ENCODE measurements around the gene SLC36A1. TPM values are rescaled to one million over a fixed set of nuclear protein-coding genes. Genes with fewer than 3 reads are reported as not detected.

Gene SLC36A1
- 8.4 and 12.7 TPM in 2 replicates for total RNA-seq (2014; rRNA removed; shearing (Covaris generic); ENCODE audit: low replicate concordance)

DNA sequence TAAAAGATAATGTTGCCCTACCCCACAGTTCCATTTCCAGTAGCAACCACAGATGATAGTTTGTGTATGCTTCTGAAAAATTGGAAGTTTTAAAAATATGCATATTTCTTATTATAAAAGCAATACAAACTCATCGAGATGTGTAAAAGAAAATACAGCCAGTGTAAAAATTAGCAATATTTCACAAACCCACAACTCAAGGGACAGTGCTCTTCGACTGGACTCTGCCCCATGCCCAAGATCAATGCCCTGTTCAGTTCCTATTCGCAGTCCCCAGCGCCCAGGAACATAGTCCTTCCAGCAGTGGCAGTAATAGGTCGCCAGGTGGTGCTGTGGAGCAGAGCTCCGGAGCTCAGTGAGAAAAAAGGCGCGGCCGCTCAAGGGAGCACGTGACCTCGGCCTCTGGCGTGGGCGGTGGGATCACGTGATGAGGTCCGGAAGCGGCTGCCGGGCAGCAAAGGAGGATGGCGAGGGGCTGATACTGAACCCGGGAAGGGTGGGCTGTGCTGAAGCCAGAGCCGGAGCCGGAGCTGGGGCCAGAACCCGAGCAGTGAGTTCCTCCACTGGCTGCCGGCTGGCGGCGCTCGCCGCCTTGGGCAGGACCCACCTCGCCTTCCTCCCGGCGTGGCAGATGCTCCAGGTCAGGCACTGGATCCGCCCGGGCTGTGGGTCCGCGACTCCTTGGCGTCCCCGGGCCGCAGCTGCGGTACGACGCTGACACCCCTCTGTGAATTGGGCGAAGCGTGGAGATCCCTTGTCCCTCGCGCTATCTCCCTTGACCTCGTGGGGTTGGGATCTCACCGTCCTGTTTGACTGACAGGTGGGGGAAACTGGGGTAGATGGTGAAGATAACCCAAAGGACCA, at the start of gene SLC36A1:
SLC36A1 (plus strand) TSS at position 430 of the 864 bp plus-strand sequence. CDS start 11,190 bp downstream, outside the sequence.
- Histone ChIP-seq H3K27me3 (ENCODE audit: low read length) (no peaks in the 10 kb centered on the region), H3K4me1 (ENCODE audit: low read length) (peaks cover 15% of the 10 kb centered on the region), H3K9me3 (ENCODE audit: low read length) (no peaks in the 10 kb centered on the region), H3K36me3 (ENCODE audit: insufficient read depth, low read length) (no peaks in the 10 kb centered on the region), H3K4me2 (ENCODE audit: low read depth, low read length, poor library complexity, severe bottlenecking) (peak within 1 kb of the TSS; percentile 90), H4K20me1 (ENCODE audit: insufficient read depth, low read depth, low read length) (no peaks in the 10 kb centered on the region), H3K27ac (ENCODE audit: low read length) (peak within 1 kb of the TSS; percentile 16; the same call in 1 of the 2 replicates), H3K79me2 (ENCODE audit: low read length) (peaks cover 38% of the 10 kb centered on the region), H3K9ac (ENCODE audit: low read length) (peak within 1 kb of the TSS; percentile 87), H3K4me3 (ENCODE audit: low read length) (peak within 1 kb of the TSS; percentile 92), H2AFZ (ENCODE audit: low read length) (peak within 1 kb of the TSS; percentile 83), H3K9me2 (replicated peaks; ENCODE audit: insufficient read depth, low read length) (no peaks in the 10 kb centered on the region)
- peak; percentile 97 for DNase-seq

GRCh38 chr5:151405334-151406160, 41.9 kb upstream of the SLC36A1 start:
- Histone ChIP-seq H3K9ac (ENCODE audit: low read length) (no peak overlapping the region), H3K27ac (ENCODE audit: low read length) (no peak overlapping the region), H2AFZ (ENCODE audit: low read length) (no peak overlapping the region), H3K27me3 (ENCODE audit: low read length) (no peaks in the 10 kb centered on the region), H3K36me3 (ENCODE audit: insufficient read depth, low read length) (no peaks in the 10 kb centered on the region), H4K20me1 (ENCODE audit: insufficient read depth, low read depth, low read length) (no peaks in the 10 kb centered on the region), H3K9me3 (ENCODE audit: low read length) (no peaks in the 10 kb centered on the region), H3K4me1 (ENCODE audit: low read length) (no peaks in the 10 kb centered on the region), H3K9me2 (replicated peaks; ENCODE audit: insufficient read depth, low read length) (no peaks in the 10 kb centered on the region), H3K4me2 (ENCODE audit: low read depth, low read length, poor library complexity, severe bottlenecking) (no peak overlapping the region), H3K79me2 (ENCODE audit: low read length) (no peaks in the 10 kb centered on the region), H3K4me3 (ENCODE audit: low read length) (no peak overlapping the region)
- DNase-seq, result no peak

DNA sequence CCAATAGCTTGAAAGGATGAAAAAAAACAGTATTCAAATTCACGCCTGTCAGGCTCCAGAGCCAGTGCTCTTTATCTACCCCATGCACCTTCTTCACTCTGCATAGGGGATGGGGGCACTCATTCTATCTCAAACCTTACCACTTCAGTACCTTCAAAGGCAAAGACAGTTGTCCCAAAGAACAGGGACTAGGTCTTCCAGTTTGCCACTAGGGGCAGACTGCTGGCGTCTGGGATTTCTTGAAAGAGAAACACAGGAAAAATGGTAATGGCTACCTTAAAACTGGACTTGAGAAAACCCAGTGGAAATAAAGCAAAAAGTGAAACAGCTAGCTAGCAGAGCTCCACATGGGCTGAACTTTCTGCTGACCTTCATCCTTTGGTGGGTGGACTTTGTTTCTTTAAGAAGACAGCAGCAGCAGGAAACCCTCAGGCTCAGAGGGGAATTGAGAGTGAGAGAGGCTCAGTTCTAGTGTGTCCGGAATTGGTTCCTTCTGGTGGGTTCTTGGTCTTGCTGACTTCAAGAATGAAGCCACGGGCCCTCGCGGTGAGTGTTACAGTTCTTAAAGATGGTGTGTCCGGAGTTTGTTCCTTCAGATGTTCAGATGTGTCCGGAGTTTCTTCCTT, 41.0 kb upstream of the SLC36A1 start:
- H3K4me2 ChIP-seq (ENCODE audit: low read depth, low read length, poor library complexity, severe bottlenecking), result no peak overlapping the region
- no peak overlapping the region for H3K9ac ChIP-seq (ENCODE audit: low read length)
- no peaks in the 10 kb centered on the region for H3K9me3 ChIP-seq (ENCODE audit: low read length)
- no peaks in the 10 kb centered on the region for H3K9me2 ChIP-seq (replicated peaks; ENCODE audit: insufficient read depth, low read length)
- no peak overlapping the region for H3K4me3 ChIP-seq (ENCODE audit: low read length)
- H4K20me1 ChIP-seq (ENCODE audit: insufficient read depth, low read depth, low read length), result no peaks in the 10 kb centered on the region
- H3K27ac ChIP-seq (ENCODE audit: low read length), result no peak overlapping the region
- no peaks in the 10 kb centered on the region for H3K36me3 ChIP-seq (ENCODE audit: insufficient read depth, low read length)
- H2AFZ ChIP-seq (ENCODE audit: low read length), result no peak overlapping the region
- no peaks in the 10 kb centered on the region for H3K79me2 ChIP-seq (ENCODE audit: low read length)
- peak; percentile 64 for DNase-seq
- H3K27me3 ChIP-seq (ENCODE audit: low read length), result no peaks in the 10 kb centered on the region
- no peaks in the 10 kb centered on the region for H3K4me1 ChIP-seq (ENCODE audit: low read length)

DNA sequence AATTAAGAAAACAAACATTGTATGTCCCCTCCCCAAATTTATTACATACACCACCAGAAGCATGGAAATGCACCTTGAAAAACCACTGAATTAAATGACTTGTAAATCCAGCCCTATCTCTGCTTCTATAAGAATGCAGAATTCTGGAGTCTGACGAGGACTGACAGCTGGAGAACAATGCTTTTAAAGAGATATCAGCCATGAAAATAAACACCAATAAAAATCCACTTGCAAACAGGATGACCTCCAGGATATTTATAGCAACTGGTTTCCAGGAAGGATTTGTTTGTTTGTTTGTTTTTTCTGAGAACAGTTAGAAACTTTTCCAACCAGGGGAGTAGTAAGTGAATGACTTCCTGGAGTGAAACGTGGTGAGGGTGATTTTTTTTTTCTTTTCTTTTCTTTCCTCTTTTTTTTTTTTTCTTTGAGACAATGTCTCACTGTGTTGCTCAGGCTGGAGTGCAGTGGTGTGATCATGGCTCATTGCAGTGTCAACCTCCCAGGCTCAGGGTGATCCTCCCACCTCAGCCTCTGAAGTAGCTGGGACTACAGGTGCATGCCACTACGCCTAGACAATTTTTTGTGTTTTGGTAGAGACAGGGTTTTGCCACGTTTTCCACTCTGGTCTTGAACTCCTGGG, 38.7 kb upstream of the SLC36A1 start:
- H3K79me2 ChIP-seq (ENCODE audit: low read length), result no peaks in the 10 kb centered on the region
- H2AFZ ChIP-seq (ENCODE audit: low read length), result no peak overlapping the region
- no peaks in the 10 kb centered on the region for H3K27me3 ChIP-seq (ENCODE audit: low read length)
- no peak overlapping the region for H3K27ac ChIP-seq (ENCODE audit: low read length)
- no peak overlapping the region for H3K4me3 ChIP-seq (ENCODE audit: low read length)
- no peaks in the 10 kb centered on the region for H3K4me1 ChIP-seq (ENCODE audit: low read length)
- no peak overlapping the region for H3K4me2 ChIP-seq (ENCODE audit: low read depth, low read length, poor library complexity, severe bottlenecking)
- no peak overlapping the region for H3K9ac ChIP-seq (ENCODE audit: low read length)
- no peaks in the 10 kb centered on the region for H4K20me1 ChIP-seq (ENCODE audit: insufficient read depth, low read depth, low read length)
- no peaks in the 10 kb centered on the region for H3K9me2 ChIP-seq (replicated peaks; ENCODE audit: insufficient read depth, low read length)
- H3K9me3 ChIP-seq (ENCODE audit: low read length), result no peaks in the 10 kb centered on the region
- DNase-seq, result no peak
- no peaks in the 10 kb centered on the region for H3K36me3 ChIP-seq (ENCODE audit: insufficient read depth, low read length)

- Histone ChIP-seq H3K4me3 (ENCODE audit: low read length) (no peak overlapping the region), H3K79me2 (ENCODE audit: low read length) (no peaks in the 10 kb centered on the region), H3K9me3 (ENCODE audit: low read length) (peaks cover 4% of the 10 kb centered on the region; the same call in 1 of the 2 replicates), H3K4me2 (ENCODE audit: low read depth, low read length, poor library complexity, severe bottlenecking) (no peak overlapping the region), H2AFZ (ENCODE audit: low read length) (no peak overlapping the region), H3K9me2 (replicated peaks; ENCODE audit: insufficient read depth, low read length) (no peaks in the 10 kb centered on the region), H3K36me3 (ENCODE audit: insufficient read depth, low read length) (no peaks in the 10 kb centered on the region), H3K27me3 (ENCODE audit: low read length) (no peaks in the 10 kb centered on the region), H3K9ac (ENCODE audit: low read length) (no peak overlapping the region), H4K20me1 (ENCODE audit: insufficient read depth, low read depth, low read length) (no peaks in the 10 kb centered on the region), H3K4me1 (ENCODE audit: low read length) (no peaks in the 10 kb centered on the region), H3K27ac (ENCODE audit: low read length) (no peak overlapping the region)
- peak; percentile 19 for DNase-seq
Observed at GRCh38 chr5:151413800-151414199, 33.6 kb upstream of the SLC36A1 start.

DNA sequence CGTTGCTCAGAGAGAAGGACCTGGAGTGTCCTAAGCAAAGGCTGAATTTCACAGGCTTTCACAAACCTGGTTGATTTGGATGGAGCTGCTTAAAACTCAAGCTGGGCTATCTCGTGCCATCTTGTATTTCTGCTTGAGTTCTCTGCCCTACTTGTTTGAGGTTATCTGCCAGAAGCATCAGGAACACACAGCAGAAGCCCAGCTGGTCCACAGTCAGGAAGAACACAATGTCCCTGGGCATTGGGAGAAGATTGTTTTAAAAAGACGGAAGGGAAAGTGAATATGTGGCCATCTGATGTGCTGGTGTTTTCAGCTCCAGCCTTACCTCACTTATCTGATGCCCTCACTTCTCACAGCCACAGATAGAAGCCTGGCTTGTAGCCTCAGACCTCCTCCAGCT, 32.9 kb upstream of the SLC36A1 start:
- no peaks in the 10 kb centered on the region for H4K20me1 ChIP-seq (ENCODE audit: insufficient read depth, low read depth, low read length)
- H3K9me3 ChIP-seq (ENCODE audit: low read length), result peaks cover 4% of the 10 kb centered on the region; the same call in 1 of the 2 replicates
- no peak overlapping the region for H3K9ac ChIP-seq (ENCODE audit: low read length)
- no peaks in the 10 kb centered on the region for H3K79me2 ChIP-seq (ENCODE audit: low read length)
- no peak overlapping the region for H3K4me3 ChIP-seq (ENCODE audit: low read length)
- H3K4me2 ChIP-seq (ENCODE audit: low read depth, low read length, poor library complexity, severe bottlenecking), result no peak overlapping the region
- H3K9me2 ChIP-seq (replicated peaks; ENCODE audit: insufficient read depth, low read length), result no peaks in the 10 kb centered on the region
- no peak overlapping the region for H2AFZ ChIP-seq (ENCODE audit: low read length)
- no peaks in the 10 kb centered on the region for H3K27me3 ChIP-seq (ENCODE audit: low read length)
- DNase-seq, result no peak
- H3K27ac ChIP-seq (ENCODE audit: low read length), result no peak overlapping the region
- no peaks in the 10 kb centered on the region for H3K36me3 ChIP-seq (ENCODE audit: insufficient read depth, low read length)
- no peaks in the 10 kb centered on the region for H3K4me1 ChIP-seq (ENCODE audit: low read length)

DNA sequence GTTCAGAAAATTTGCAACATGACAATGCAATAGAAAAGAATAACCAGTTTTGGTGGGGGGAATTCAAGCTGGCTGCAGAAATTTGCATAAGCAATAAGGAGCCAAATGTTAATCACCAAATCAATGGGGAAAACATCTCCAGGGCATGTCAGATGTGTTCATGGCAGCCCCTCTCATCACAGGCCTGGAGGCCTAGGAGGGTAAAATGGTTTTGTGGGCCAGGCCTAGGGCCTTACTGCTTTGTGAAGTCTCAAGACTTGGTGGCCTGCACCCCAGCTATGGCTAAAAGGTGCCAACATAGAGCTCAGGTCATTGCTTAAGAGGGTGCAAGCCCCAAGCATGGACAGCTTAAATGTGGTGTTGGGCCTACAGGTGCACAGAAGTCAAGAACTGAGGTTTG, 29.7 kb upstream of the SLC36A1 start:
- Histone ChIP-seq H2AFZ (ENCODE audit: low read length) (no peak overlapping the region), H4K20me1 (ENCODE audit: insufficient read depth, low read depth, low read length) (no peaks in the 10 kb centered on the region), H3K4me1 (ENCODE audit: low read length) (no peaks in the 10 kb centered on the region), H3K79me2 (ENCODE audit: low read length) (no peaks in the 10 kb centered on the region), H3K9me2 (replicated peaks; ENCODE audit: insufficient read depth, low read length) (no peaks in the 10 kb centered on the region), H3K27me3 (ENCODE audit: low read length) (no peaks in the 10 kb centered on the region), H3K9ac (ENCODE audit: low read length) (no peak overlapping the region), H3K4me2 (ENCODE audit: low read depth, low read length, poor library complexity, severe bottlenecking) (no peak overlapping the region), H3K36me3 (ENCODE audit: insufficient read depth, low read length) (no peaks in the 10 kb centered on the region), H3K4me3 (ENCODE audit: low read length) (no peak overlapping the region), H3K27ac (ENCODE audit: low read length) (no peak overlapping the region), H3K9me3 (ENCODE audit: low read length) (peaks cover 4% of the 10 kb centered on the region; the same call in 1 of the 2 replicates)
- DNase-seq, result peak; percentile 19

All from Karpas-422 (cell line).